HepG2 (cell line): ENCODE results near the gene CD207. TPM values are rescaled to one million over a fixed set of nuclear protein-coding genes. Genes with fewer than 3 reads are reported as not detected.

Experiments used
- CCAR2 ChIP-seq: fragments of 200-400 bp; formaldehyde crosslinking; optimal IDR thresholded peaks from 2 replicates; pipeline ENCODE3; 2018; ENCODE audit warnings: low read depth, mild to moderate bottlenecking, low read length, moderate library complexity
- ELF4 ChIP-seq: sonication (generic); formaldehyde crosslinking; IDR thresholded peaks from 2 replicates; pipeline ENCODE4 v1.5.0; 2020; ENCODE audit warnings: missing genetic modification reagents, mild to moderate bottlenecking, moderate library complexity, borderline replicate concordance
- IKZF5 ChIP-seq: IDR thresholded peaks from 2 replicates; pipeline ENCODE4 v1.6.1; 2018; ENCODE audit warnings: missing genetic modification reagents, mild to moderate bottlenecking, missing compliant biosample characterization
- IRX3 ChIP-seq: sonication (generic); formaldehyde crosslinking; IDR thresholded peaks from 2 replicates; pipeline ENCODE4 v1.8.1; 2023; ENCODE audit warnings: mild to moderate bottlenecking, low read depth, missing genetic modification reagents, borderline replicate concordance
- KMT2A ChIP-seq: sonication (generic); formaldehyde crosslinking; IDR thresholded peaks from 2 replicates; pipeline ENCODE4 v1.4.0; 2020; ENCODE audit warnings: missing genetic modification reagents
- LCORL ChIP-seq, 2 experiments: fragments of 450-650 bp in 1 of 2; sonication (generic) in 1 of 2; formaldehyde crosslinking in 1 of 2; IDR thresholded peaks; 2 replicates each; pipeline versions ENCODE4 v1.5.0 to v1.6.1; 2017 to 2020; ENCODE audit warnings: antibody characterized with exemption in 1 of 2, missing genetic modification reagents in 1 of 2
- NCOA5 ChIP-seq: sonication (generic); formaldehyde crosslinking; IDR thresholded peaks from 2 replicates; pipeline ENCODE4 v1.4.0; 2020; ENCODE audit warnings: missing genetic modification reagents
- STAT5B ChIP-seq: sonication (generic); formaldehyde crosslinking; IDR thresholded peaks from 2 replicates; pipeline ENCODE4 v1.4.0; 2020; ENCODE audit warnings: missing genetic modification reagents
- TRIM24 ChIP-seq: sonication (generic); formaldehyde crosslinking; IDR thresholded peaks from 2 replicates; pipeline ENCODE4 v1.8.0; 2022; ENCODE audit warnings: mild to moderate bottlenecking, missing genetic modification reagents
- ZBTB25 ChIP-seq: IDR thresholded peaks from 2 replicates; pipeline ENCODE4 v1.6.1; 2018; ENCODE audit warnings: missing genetic modification reagents
- ZNF12 ChIP-seq: sonication (generic); formaldehyde crosslinking; IDR thresholded peaks from 2 replicates; pipeline ENCODE4 v1.5.0; 2020; ENCODE audit warnings: missing genetic modification reagents
- ZNF318 ChIP-seq: sonication (generic); formaldehyde crosslinking; IDR thresholded peaks from 2 replicates; pipeline ENCODE4 v1.4.0; 2020; ENCODE audit warnings: mild to moderate bottlenecking, missing genetic modification reagents
- ZNF430 ChIP-seq: sonication (generic); formaldehyde crosslinking; IDR thresholded peaks from 2 replicates; pipeline ENCODE4 v1.9.0; 2021; ENCODE audit warnings: mild to moderate bottlenecking, missing genetic modification reagents
- ZNF572 ChIP-seq: sonication (generic); formaldehyde crosslinking; IDR thresholded peaks from 2 replicates; pipeline ENCODE4 v1.5.1; 2020; ENCODE audit warnings: mild to moderate bottlenecking, missing genetic modification reagents
- ZNF616 ChIP-seq: sonication (generic); formaldehyde crosslinking; IDR thresholded peaks from 2 replicates; pipeline ENCODE4 v1.5.0; 2020; ENCODE audit warnings: low read depth, mild to moderate bottlenecking, missing genetic modification reagents
- ZNF788 ChIP-seq: sonication (generic); formaldehyde crosslinking; IDR thresholded peaks from 2 replicates; pipeline ENCODE4 v1.5.0; 2020; ENCODE audit warnings: mild to moderate bottlenecking, missing genetic modification reagents, borderline replicate concordance
- polyA plus RNA-seq, 8 experiments: library from polyadenylated mRNA; depleted of rRNA in 3 of 8; stranded (reverse) in 7 of 8; unstranded in 1 of 8; fragments of >200 nt; fragmentation: Illumina TruSeq in 4 of 8; extraction: Trizol in 4 of 8; gene quantifications; 2 replicates each; pipeline versions ENCODE4 v1.2.1 to v1.2.3, GENCODE V29; 2011 to 2016; ENCODE audit warnings: low read depth in 4 of 8, missing spikeins in 1 of 8, mixed read lengths in 1 of 8; ENCODE audit not compliant: insufficient read depth in 1 of 8
- total RNA-seq, 5 experiments: library from RNA; depleted of rRNA; stranded (reverse); fragments of >200 nt; fragmentation: Illumina TruSeq; extraction: Trizol; gene quantifications; 2 replicates each; pipeline ENCODE4 v1.2.3, GENCODE V29; 2016; ENCODE audit warnings: low read depth in 1 of 5
- TF ChIP-seq, protein P1 (sequence below): sonication (generic); formaldehyde crosslinking; IDR thresholded peaks from 2 replicates; pipeline ENCODE4 v1.4.0; 2020; ENCODE audit warnings: missing genetic modification reagents, borderline replicate concordance

Gene CD207
- total and polyA plus RNA-seq, 2 of the 13 experiments (the other 11 are each of a cell fraction or from before 2014, with no cell fraction given), result 0.09 to 0.15 TPM

GRCh38 chr2:70871398-70872211 lies 36.0 kb upstream of the CD207 start (continued):
- TF ChIP-seq IKZF5 (CRISPR knock-in tag) (peak; percentile 40; the same call in 1 of the 2 replicates), KMT2A (no peak), CCAR2 (no peak), IRX3 (CRISPR knock-in tag) (no peak), ZNF788 (CRISPR knock-in tag) (peak; percentile 70; the same call in 1 of the 2 replicates), TRIM24 (no peak), ELF4 (CRISPR knock-in tag) (no peak), STAT5B (CRISPR knock-in tag) (no peak), ZNF572 (CRISPR knock-in tag) (0 out of 2 replicates have a peak, but pooled peaks have one; percentile 62), ZNF12 (0 out of 2 replicates have a peak, but pooled peaks have one; percentile 19), ZNF616 (no peak), ZNF318 (CRISPR knock-in tag) (no peak), ZNF430 (CRISPR knock-in tag) (no peak; the same call in 1 of the 2 replicates), NCOA5 (CRISPR knock-in tag) (no peak), ZBTB25 (CRISPR knock-in tag) (no peak), LCORL (IDR thresholded peaks at IDR 0.05) (no peak), LCORL (CRISPR knock-in tag; IDR thresholded peaks at IDR 0.05) (peak; percentile 78)
- TF ChIP-seq, protein P1, sequence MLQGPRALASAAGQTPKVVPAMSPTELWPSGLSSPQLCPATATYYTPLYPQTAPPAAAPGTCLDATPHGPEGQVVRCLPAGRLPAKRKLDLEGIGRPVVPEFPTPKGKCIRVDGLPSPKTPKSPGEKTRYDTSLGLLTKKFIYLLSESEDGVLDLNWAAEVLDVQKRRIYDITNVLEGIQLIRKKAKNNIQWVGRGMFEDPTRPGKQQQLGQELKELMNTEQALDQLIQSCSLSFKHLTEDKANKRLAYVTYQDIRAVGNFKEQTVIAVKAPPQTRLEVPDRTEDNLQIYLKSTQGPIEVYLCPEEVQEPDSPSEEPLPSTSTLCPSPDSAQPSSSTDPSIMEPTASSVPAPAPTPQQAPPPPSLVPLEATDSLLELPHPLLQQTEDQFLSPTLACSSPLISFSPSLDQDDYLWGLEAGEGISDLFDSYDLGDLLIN, result no peak
